ENCODE data around the gene PNMT.

DNA sequence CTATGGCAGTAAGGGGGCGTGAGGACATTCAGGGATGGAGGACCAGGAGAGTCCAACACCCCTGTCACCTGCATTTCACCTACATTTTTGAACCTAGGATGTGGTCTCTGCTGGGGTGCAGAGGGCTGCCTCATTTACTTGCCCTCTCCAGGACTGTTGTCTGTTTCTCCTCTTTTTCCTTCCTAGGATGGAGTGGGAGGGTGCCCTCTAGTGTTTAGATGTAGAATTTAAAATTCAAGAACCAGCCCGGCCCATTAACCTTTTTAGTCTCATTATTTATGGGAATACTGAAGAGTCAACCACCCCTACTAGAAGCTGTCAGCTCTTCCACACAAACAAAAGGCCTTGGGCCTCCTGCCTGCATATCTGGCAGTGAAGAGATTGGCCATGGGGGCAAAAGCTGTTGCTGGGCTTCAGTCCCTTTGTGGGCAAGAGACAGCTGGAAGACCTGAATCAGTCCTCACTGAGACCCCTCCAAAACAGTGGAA lies 33.8 kb upstream of the PNMT start:
- TF ChIP-seq, protein P1, sequence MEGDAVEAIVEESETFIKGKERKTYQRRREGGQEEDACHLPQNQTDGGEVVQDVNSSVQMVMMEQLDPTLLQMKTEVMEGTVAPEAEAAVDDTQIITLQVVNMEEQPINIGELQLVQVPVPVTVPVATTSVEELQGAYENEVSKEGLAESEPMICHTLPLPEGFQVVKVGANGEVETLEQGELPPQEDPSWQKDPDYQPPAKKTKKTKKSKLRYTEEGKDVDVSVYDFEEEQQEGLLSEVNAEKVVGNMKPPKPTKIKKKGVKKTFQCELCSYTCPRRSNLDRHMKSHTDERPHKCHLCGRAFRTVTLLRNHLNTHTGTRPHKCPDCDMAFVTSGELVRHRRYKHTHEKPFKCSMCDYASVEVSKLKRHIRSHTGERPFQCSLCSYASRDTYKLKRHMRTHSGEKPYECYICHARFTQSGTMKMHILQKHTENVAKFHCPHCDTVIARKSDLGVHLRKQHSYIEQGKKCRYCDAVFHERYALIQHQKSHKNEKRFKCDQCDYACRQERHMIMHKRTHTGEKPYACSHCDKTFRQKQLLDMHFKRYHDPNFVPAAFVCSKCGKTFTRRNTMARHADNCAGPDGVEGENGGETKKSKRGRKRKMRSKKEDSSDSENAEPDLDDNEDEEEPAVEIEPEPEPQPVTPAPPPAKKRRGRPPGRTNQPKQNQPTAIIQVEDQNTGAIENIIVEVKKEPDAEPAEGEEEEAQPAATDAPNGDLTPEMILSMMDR (IDR thresholded peaks at IDR 0.05 in 8 of 11, conservative IDR thresholded peaks at IDR 0.05 in 3 of 11): peak in 10 of 11 experiments; percentile 31 to 76 (median 68)
- no peak for TF ChIP-seq POLR2A (IDR thresholded peaks at IDR 0.05)

Measured in spleen (tissue), 7 donors.